GM12864 (cell line): ENCODE measurements around the gene OR4D5.

Experiments used
- DNase-seq: peaks from one replicate; pipeline ENCODE4 v3.0.0-alpha.2; 2011; ENCODE audit warnings: low read depth
- H3K4me3 ChIP-seq: 2 replicates; pipeline ENCODE4 v1.5.1; 2011; ENCODE audit warnings: mild to moderate bottlenecking, low read depth, low read length, control low read depth
- TF ChIP-seq, protein P1 (sequence below): IDR thresholded peaks from 2 replicates; pipeline ENCODE4 v1.5.1; 2011; ENCODE audit warnings: low read depth, mild to moderate bottlenecking, moderate library complexity, low read length, control low read depth, inconsistent platforms; ENCODE audit errors: missing control alignments

Gene OR4D5

DNA sequence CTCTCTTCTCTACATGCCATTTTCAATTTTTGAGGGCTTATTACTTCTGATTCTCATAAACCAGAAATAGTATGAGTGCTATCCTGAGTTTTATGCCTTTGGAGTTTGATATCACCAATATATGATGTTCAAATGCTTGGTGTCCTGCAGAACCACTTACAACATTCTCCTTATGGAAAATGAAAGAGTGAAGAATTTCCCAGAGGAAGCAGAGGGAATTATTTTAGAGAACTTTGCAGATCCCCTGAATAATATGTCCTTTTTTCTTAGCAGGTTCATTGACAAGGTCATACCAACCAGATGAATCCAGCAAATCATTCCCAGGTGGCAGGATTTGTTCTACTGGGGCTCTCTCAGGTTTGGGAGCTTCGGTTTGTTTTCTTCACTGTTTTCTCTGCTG, at the start of gene OR4D5:
Gene OR4D5, plus strand, starts transcription at position 301 of the 400 bp plus-strand sequence. Its CDS starts 0 bp downstream, at position 301.
- no peak for DNase-seq
- TF ChIP-seq, protein P1, sequence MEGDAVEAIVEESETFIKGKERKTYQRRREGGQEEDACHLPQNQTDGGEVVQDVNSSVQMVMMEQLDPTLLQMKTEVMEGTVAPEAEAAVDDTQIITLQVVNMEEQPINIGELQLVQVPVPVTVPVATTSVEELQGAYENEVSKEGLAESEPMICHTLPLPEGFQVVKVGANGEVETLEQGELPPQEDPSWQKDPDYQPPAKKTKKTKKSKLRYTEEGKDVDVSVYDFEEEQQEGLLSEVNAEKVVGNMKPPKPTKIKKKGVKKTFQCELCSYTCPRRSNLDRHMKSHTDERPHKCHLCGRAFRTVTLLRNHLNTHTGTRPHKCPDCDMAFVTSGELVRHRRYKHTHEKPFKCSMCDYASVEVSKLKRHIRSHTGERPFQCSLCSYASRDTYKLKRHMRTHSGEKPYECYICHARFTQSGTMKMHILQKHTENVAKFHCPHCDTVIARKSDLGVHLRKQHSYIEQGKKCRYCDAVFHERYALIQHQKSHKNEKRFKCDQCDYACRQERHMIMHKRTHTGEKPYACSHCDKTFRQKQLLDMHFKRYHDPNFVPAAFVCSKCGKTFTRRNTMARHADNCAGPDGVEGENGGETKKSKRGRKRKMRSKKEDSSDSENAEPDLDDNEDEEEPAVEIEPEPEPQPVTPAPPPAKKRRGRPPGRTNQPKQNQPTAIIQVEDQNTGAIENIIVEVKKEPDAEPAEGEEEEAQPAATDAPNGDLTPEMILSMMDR = no peak
- H3K4me3 ChIP-seq = no peak within 1 kb of the TSS

DNA sequence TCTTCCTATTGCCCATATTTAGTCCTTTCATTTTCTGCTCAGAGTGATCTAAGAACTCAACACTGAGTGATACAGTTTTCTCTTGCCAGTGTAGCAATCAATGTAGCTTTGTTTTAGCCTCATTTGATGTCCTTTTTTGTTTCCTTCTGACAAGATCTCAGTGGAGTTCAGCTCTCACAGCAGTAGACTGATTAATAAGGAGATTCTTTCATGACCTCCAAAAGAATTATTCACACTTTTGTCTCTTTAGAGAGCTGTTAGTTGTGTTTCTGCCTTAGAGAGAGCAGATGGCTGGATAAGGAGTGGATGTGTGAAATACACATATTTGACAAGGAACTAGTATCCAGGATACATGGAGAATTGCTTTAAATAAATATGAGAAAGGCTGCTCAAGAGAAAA, 47.4 kb upstream of the OR4D5 start:
- no peak overlapping the region for H3K4me3 ChIP-seq
- TF ChIP-seq, protein P1 = no peak
- DNase-seq = no peak

DNA sequence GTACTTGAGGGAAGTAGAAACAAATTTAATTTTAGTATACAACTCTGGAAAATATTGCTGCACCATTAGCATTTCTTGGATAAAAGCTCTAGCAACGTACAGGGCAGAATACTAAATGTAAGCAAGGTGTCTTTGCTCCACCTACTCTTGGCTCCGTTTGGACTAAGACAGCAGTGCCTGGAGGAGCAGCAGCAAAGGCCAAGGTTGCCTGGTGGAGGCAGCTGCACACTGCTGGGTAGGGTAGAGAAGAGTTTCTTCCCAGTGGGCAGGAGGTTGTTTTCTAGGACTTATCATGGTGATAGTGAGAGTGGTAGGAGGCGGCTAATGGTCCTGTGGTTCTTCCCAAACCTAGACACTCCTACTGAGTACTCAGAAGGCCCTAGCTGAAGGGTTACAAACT, 39.6 kb upstream of the OR4D5 start:
- DNase-seq = no peak
- no peak overlapping the region for H3K4me3 ChIP-seq
- TF ChIP-seq, protein P1 = no peak

DNA sequence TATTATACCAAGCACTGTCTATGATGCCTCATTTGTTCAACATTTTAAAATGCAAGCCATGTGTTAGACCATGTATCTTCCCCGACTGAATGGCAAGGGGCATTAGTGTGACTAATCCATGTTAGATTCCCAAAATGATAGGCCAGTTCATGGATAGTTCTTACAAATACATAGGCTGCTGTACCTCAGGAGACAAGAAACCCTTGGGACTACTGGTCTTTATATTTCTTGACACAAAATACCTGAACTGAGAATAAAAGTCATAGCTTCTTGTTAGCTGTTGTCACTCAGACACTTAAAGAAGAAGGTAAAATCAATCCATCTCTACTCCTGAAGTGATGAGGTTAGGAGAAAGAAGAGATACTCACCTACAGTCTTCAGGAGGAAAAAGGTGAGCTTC, 37.5 kb upstream of the OR4D5 start, which contains the start of gene OR8D4:
Gene OR8D4, plus strand, starts transcription at position 301 of the 400 bp plus-strand sequence. CDS start 4,265 bp downstream, outside the sequence.
- TF ChIP-seq, protein P1 = no peak
- H3K4me3 ChIP-seq = no peak within 1 kb of the TSS
- DNase-seq = no peak

DNA sequence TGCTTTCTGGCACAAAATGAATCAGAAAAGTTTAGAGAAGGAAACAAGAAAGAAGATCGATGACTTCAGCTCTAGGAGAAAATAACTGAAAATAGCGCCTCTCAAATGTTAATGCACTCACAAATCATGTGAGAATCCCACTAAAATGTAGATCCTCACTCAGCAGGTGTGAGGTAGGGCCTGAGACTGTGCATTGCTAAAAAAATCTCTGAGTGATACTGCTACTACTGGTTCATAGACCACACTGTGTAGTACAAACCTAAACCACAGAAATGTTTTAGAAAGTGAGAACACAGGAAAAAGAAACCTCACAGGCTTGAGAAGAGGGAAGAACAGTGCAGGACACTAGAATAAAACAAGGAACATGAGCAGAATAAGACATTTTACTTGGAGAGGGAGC, 35.5 kb upstream of the OR4D5 start:
- no peak overlapping the region for H3K4me3 ChIP-seq
- TF ChIP-seq, protein P1 = no peak
- peak; percentile 36 for DNase-seq

DNA sequence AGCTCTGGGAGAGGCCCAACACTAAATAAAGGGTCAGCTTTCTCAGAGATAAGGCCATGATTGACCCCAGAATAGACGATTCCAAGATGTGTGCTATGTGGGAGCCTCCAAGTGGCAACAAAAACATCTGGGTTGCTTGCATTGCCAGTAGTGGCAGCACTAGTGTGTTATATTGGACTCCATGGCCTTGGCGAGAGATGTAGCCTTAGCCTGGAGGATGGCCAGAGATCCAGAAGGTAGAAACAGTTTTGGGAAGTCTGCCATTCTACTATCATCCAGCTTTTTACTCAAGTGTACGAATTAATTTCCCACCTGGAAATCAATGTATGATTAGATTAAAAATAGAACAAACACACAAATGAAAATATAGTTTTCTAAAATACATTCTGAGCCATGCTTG, 34.5 kb upstream of the OR4D5 start:
- no peak for DNase-seq
- no peak overlapping the region for H3K4me3 ChIP-seq
- TF ChIP-seq, protein P1 = no peak

DNA sequence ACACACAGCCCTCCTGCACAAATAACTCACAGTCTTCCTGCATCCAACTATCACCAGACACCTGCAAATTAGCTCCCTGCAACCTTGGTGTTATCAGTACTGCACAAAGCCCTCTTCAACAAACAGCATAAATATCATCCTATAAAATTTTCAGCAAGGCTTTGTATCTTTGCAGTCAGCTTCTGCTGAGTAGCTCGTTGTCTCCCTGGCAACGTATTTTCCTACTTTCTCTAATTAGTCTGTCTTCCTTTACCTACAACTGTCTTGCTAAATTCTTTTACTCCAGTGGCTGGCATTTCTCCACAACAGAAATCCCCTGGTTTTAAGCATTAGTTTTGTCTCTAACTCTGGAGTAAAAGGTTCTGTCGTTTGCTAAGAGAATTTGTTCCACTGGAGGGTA, 33.6 kb upstream of the OR4D5 start:
- no peak overlapping the region for H3K4me3 ChIP-seq
- DNase-seq = no peak
- TF ChIP-seq, protein P1 = no peak
